Adipose tissue (tissue), 3 donors: Measurements from ENCODE around the gene STK11. TPM values are rescaled to one million over a fixed set of nuclear protein-coding genes. Genes with fewer than 3 reads are reported as not detected.

ENCODE experiments used
- H3K27ac ChIP-seq: one replicate; pipeline ENCODE4 v1.5.1; 2013; ENCODE audit warnings: low read depth, low read length
- WGBS, 3 donors: extraction: QIAGEN DNeasy Blood & Tissue Kit; methylation state at CpG; one replicate each; pipeline ENCODE4 v1.1.7; 2013; 5-methylcytosine and 5-hydroxymethylcytosine counted together
- polyA plus RNA-seq, 3 donors: library from polyadenylated mRNA; stranded (reverse); fragments of 200-250 nt; gene quantifications; one replicate each; pipeline ENCODE4 v1.2.3, GENCODE V29; 2013
- donor health status: healthy with polysubstance abuse.
- donor health status: Bipolar disorder and iron deficiency.
- donor health status: healthy.

The STK11 gene, protein sequence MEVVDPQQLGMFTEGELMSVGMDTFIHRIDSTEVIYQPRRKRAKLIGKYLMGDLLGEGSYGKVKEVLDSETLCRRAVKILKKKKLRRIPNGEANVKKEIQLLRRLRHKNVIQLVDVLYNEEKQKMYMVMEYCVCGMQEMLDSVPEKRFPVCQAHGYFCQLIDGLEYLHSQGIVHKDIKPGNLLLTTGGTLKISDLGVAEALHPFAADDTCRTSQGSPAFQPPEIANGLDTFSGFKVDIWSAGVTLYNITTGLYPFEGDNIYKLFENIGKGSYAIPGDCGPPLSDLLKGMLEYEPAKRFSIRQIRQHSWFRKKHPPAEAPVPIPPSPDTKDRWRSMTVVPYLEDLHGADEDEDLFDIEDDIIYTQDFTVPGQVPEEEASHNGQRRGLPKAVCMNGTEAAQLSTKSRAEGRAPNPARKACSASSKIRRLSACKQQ
- polyA plus RNA-seq: 10 to 100 TPM; 24.5 to 42.9 (median 39.4) TPM

DNA sequence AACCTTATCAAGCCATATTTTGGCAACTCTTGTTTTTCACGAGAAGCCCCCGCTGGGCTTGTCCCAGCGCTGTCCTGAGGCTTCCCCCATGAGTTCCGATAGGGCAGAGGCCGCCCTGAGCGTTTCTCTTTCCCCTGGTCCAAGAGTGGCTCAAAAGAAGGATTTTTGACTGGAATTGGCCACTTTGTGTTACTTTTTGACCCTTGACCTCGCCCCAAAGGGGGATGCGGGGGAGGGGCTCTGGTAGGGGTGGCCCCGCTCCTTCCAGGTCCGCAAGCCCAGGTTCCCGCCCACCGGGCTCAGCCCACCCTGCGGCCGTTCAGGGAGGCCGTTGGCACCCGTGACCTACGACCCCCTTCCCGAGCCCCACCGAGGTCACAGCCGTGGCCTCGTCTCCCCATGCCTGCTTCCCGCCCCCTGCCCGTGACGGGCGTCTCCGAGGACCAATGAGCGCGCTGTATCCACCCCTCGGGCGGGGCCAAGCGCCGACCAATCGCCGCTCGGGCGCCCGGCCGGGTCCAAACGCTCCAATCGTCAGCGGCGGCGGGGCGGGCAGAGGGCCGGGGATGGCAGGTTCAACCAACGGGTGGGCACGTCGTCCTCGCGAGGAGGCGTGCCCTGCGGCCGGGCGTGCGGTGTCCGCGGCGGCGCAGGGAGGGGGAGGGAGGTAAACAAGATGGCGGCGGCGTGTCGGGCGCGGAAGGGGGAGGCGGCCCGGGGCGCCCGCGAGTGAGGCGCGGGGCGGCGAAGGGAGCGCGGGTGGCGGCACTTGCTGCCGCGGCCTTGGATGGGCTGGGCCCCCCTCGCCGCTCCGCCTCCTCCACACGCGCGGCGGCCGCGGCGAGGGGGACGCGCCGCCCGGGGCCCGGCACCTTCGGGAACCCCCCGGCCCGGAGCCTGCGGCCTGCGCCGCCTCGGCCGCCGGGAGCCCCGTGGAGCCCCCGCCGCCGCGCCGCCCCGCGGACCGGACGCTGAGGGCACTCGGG lies at the start of gene STK11:
STK11 (plus strand) TSS at position 665 of the 986 bp plus-strand sequence. CDS start 1,136 bp downstream, outside the sequence.
- no peak within 1 kb of the TSS for H3K27ac ChIP-seq
- WGBS, 3 donors: 4 to 7% (median 5%) methylated on average over 40 to 110 of the region's 114 CpGs

DNA sequence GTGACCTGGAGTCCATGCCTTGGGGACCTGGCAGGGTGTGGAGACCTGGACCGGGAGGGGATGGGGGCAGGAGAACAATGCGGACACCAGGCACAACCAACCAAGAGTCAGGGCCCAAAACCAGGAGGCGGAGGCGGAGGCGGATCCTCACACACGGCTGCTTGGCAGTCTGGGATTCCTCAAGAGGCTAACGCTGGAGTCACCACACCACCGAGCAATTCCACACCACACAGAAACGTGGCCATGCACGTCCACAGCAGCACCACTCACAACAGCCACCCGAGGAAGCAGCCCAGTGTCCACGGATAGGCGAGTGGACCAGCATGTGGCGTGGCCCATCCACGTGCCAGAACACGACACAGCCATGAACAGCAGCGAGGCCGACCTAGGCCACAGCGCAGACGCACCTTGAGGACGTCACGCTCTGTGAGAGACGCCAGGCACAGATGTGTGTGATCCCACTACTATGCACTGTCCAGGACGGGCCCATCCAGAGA lies 49.2 kb upstream of the STK11 start:
- H3K27ac ChIP-seq: peak overlapping the region; percentile 97
- 75 to 88% (median 87%) methylated on average over 24 of the region's 24 CpGs for WGBS, 3 donors

- H3K27ac ChIP-seq: no peak overlapping the region
- WGBS, 3 donors: 93 to 95% (median 94%) methylated on average over 45 to 46 of the region's 46 CpGs
These were observed 48.6 kb upstream of the STK11 start for GRCh38 chr19:1156830-1157615.

DNA sequence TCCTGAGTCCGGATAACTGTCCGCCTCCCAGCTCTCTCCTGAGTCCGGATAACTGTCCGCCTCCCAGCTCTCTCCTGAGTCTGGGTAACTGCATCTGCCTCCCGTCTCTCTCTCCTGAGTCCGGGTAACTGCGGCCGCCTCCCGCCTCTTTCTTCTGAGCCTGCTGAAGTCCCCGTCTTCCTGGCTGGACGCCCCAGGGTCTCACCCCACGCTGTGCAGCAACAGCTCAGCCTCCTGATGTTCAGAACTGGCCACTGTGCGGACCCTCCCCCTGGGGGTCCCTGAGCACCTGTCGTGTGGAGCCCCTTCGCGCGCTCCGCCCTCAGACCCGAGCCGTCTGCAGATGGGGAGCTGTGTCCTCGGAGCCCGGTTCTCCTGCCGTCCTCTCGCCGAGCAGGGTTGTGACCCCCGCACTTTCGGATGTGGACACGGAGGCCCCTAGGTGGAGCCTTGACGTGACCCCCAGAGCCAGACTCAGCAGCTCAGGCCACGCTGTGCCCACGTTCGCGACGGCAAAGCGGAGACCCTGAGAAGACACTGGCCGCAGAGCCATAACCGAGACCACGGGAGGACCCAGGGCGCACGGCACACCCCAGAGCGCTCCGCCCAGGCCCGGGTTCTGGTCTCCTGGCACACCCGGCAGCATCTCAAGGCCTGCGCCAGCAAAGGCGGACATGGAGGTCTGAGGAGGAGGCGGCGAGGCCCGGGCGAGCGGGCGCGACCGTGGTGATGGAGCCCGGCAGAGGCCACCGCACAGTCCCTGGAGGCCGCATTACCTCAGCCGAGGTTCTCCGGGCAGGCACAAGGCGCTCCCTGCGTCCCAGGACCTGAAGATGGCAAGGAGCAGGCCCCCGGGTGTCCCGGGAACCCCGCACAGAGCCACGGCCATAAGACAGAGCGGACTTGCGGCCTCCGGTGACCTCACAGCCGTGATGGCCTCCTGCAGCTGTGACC lies 47.4 kb upstream of the STK11 start:
- WGBS, 3 donors: 93 to 95% (median 94%) methylated on average over 69 of the region's 69 CpGs

GRCh38 chr19:1158885-1159448 lies 46.6 kb upstream of the STK11 start:
- H3K27ac ChIP-seq: no peak overlapping the region
- 90 to 96% (median 94%) methylated on average over 30 to 32 of the region's 32 CpGs for WGBS, 3 donors

More for the DNA sequence above, 47.4 kb upstream of the STK11 start:
- no peak overlapping the region for H3K27ac ChIP-seq

- no peak overlapping the region for H3K27ac ChIP-seq
- 84 to 93% (median 90%) methylated on average over 24 to 31 of the region's 31 CpGs for WGBS, 3 donors
These were observed 45.5 kb upstream of the STK11 start for GRCh38 chr19:1159864-1160595.

DNA sequence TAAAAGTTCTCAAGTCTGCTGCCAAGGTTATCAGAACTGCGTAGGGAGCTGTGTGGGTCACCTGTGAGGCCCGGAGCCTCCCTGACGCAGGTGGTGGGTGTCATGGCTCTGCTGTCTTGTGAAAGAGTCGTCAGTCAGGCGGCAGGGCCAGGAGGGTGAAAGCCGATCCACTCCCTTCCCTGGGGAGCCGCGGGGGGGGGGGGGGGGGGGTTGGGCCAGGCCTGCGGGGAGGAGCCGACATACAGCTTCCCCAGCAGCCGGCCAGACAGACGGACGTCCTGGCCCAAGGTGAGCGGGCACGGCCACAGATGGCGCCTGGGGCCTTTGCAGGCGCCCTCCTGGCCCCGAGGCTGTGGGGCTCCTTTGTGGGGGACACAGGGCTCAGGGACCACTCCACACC lies 43.9 kb upstream of the STK11 start:
- WGBS, 3 donors: 49 to 65% (median 57%) methylated on average over 14 to 18 of the region's 18 CpGs
- no peak overlapping the region for H3K27ac ChIP-seq

GRCh38 chr19:1162404-1163282 lies 42.9 kb upstream of the STK11 start:
- H3K27ac ChIP-seq: no peak overlapping the region
- 78 to 80% (median 79%) methylated on average over 25 to 26 of the region's 26 CpGs for WGBS, 3 donors

DNA sequence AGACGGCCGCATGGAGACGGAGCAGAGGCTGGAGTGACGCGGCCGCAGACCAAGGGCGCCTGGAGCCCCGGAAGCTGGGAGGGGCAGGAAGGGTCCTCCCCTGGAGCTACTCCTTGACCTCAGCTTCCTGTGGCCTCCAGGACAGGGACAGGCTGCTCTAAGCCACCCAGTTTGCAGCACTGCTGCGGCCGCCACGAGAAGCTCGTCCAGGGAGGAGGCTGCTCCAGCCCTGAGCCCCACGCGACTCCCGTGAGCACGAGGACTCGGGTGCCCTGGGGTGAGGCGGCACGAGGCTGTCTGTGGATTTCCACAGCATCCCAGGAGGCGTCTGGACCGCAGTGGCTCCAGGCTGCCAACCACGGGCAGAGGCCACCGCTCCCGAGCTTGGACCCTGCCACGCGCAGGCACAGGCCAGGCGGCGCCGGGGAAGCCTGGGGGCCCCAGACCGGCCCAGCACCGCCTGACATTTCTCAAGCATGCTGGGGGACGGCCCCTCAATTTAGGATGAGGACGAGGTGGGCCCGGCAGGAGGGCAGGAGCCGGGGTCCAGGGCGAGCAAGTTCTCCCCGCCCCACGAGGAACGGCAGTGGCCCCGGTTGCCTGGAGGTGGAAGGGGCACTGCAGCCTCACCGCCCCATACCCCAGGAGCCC lies 42.2 kb upstream of the STK11 start:
- 68 to 84% (median 79%) methylated on average over 41 of the region's 41 CpGs for WGBS, 3 donors
- H3K27ac ChIP-seq: no peak overlapping the region

GRCh38 chr19:1163934-1164683 lies 41.5 kb upstream of the STK11 start:
- WGBS, 3 donors: 71 to 76% (median 72%) methylated on average over 18 to 20 of the region's 20 CpGs
- H3K27ac ChIP-seq: no peak overlapping the region

DNA sequence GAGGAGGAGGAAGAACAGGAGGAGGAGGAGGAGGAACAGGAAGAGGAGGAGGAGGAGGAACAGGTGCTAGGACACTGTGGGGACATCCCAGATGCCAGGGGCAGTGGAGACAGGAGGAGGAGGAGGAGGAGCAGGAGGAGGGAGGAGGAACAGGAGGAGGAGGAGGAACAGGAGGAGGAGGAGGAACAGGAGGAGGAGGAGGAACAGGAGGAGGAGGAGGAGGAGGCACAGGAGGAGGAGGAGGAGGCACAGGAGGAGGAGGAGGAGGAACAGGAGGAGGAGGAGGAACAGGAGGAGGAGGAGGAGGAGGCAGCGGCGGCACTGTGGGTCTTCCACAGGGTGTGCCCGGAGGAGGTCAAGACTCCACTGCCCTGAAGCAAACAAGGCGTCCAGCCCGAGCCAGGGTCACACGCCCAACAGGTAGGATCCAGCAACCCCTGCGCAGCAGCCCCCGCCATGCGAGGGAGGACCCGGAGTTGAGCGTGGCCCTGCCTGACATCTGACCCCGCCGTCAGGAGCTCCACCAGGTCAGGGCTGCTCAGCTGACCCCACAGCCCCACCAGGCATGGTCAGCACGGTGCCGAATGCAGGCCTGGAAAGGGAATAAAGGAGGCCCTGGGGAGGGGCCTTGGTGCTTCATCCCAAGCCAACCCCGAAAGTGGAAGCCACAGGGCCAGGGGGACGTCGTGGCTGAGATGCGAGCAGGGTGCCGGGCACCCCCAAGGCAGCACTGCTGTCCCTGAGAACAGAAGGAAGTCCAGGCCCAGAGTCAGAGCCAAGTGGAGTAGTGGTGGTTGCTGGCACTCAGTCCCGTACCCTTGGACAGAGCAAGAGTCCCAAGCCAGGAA lies 40.7 kb upstream of the STK11 start:
- WGBS, 3 donors: 68 to 82% (median 78%) methylated on average over 18 to 21 of the region's 21 CpGs
- peak overlapping the region; percentile 9 for H3K27ac ChIP-seq

DNA sequence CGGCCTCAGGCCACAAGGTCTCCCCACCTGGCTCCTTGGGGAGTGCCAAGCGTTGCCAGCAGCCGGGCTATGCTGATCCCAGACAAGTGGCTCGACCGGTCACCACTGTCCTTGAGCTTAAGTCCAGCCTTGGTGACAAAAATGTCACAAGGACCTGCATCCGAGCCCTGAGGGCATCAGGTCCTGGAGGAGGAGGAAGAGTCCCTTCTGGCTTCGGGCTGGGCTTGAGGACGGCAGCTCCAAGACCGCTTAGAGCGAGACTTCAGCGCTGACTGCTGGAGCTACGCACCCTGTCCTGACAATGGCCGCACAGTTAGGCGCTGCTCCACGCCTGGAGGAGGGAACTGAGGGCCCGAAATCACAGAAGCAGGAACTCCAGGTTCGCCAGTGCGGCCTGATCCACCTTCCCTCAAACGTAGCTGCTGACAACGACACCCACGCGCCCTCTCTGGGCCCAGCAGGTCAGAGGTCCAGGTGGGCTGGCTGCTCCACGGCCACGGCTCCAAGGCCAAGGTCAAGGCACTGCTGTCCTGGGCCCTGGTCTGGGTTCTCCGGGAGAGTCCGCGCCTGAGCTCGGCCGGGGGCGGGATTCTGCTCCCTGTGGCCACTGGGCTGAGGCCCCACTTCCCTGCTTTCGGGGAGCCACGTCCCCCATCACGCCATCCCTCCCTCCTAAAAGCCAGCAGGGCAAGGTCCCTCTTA lies 38.6 kb upstream of the STK11 start:
- 75 to 90% (median 87%) methylated on average over 33 of the region's 33 CpGs for WGBS, 3 donors
- H3K27ac ChIP-seq: no peak overlapping the region
